ENCODE measurements around the gene TMEM214.

Gene TMEM214

GRCh38 chr2:27050996-27051901 lies 18.5 kb downstream of the TMEM214 start, which contains the start of gene AGBL5:
TSS of gene AGBL5 (plus strand) at chr2:27051668. CDS start at chr2:27052959, 1,291 bp downstream.
- peak; percentile 78 for DNase-seq (ENCODE audit: low read depth)
- in situ Hi-C loops (cut with HindIII; ENCODE audit: low sequenced_read_pairs), result no loop called here
- no peak for TF ChIP-seq CTCF (IDR thresholded peaks at IDR 0.05; ENCODE audit: low read depth, low read length, missing control alignments)
- H3K4me3 ChIP-seq (ENCODE audit: low read depth, low read length), result peak within 1 kb of the TSS; percentile 92

- no peak for TF ChIP-seq CTCF (IDR thresholded peaks at IDR 0.05; ENCODE audit: low read depth, low read length, missing control alignments)
- DNase-seq (ENCODE audit: low read depth), result no peak
- peak overlapping the region; percentile 92 for H3K4me3 ChIP-seq (ENCODE audit: low read depth, low read length)
- in situ Hi-C loops (cut with HindIII; ENCODE audit: low sequenced_read_pairs), result no loop called here
Measured at GRCh38 chr2:27051902-27052645, 19.3 kb downstream of the TMEM214 start.

GRCh38 chr2:27053321-27053720 lies 20.6 kb downstream of the TMEM214 start:
- no peak overlapping the region for H3K4me3 ChIP-seq (ENCODE audit: low read depth, low read length)
- TF ChIP-seq CTCF (IDR thresholded peaks at IDR 0.05; ENCODE audit: low read depth, low read length, missing control alignments), result no peak
- in situ Hi-C loops (cut with HindIII; ENCODE audit: low sequenced_read_pairs), result no loop called here
- DNase-seq (ENCODE audit: low read depth), result no peak

- in situ Hi-C loops (cut with HindIII; ENCODE audit: low sequenced_read_pairs), result no loop called here
- no peak overlapping the region for H3K4me3 ChIP-seq (ENCODE audit: low read depth, low read length)
- TF ChIP-seq CTCF (IDR thresholded peaks at IDR 0.05; ENCODE audit: low read depth, low read length, missing control alignments), result no peak
- DNase-seq (ENCODE audit: low read depth), result no peak
Measured at GRCh38 chr2:27053776-27054175, 21.0 kb downstream of the TMEM214 start.

- H3K4me3 ChIP-seq (ENCODE audit: low read depth, low read length), result no peak overlapping the region
- TF ChIP-seq CTCF (IDR thresholded peaks at IDR 0.05; ENCODE audit: low read depth, low read length, missing control alignments), result no peak
- no peak for DNase-seq (ENCODE audit: low read depth)
- in situ Hi-C loops (cut with HindIII; ENCODE audit: low sequenced_read_pairs), result no loop called here
Measured at GRCh38 chr2:27054721-27055120, 22.0 kb downstream of the TMEM214 start.

- no peak for TF ChIP-seq CTCF (IDR thresholded peaks at IDR 0.05; ENCODE audit: low read depth, low read length, missing control alignments)
Measured at GRCh38 chr2:27057184-27057583, 24.4 kb downstream of the TMEM214 start.

More at GRCh38 chr2:27057184-27057583, 24.4 kb downstream of the TMEM214 start:
- no peak for DNase-seq (ENCODE audit: low read depth)
- no peak overlapping the region for H3K4me3 ChIP-seq (ENCODE audit: low read depth, low read length)
- in situ Hi-C loops (cut with HindIII; ENCODE audit: low sequenced_read_pairs), result no loop called here

All from astrocyte of the cerebellum (primary cell).